ENCODE data around the gene MAP7D3.

DNA sequence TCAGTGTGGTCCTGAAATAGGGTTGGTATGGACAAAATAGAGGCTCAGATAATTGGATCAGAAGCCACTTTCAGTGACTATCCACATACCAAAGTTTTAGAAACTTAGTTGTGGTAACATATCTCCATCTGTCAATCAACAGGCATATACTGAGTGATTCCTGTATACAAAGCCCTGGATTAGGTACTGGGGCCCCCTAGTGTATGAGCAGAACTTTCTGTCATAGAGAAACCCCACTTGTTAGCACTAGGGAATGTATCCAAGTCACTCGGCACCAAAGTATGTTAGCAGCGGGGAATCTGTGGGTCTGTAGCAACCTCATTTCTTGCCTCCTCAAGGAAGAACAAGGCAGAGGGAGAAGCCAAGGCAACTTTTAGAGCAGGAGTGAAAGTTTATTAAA, 50.7 kb downstream of the MAP7D3 start:
- TF ChIP-seq POLR2AphosphoS5 (IDR thresholded peaks at IDR 0.05; ENCODE audit: low read depth, low read length), result no peak
- TF ChIP-seq TAF1 (IDR thresholded peaks at IDR 0.05; ENCODE audit: borderline replicate concordance, low read depth, low read length), result no peak
